Spleen (tissue), 11 donors: ENCODE data around the gene SNX24. TPM values are rescaled to one million over a fixed set of nuclear protein-coding genes. Genes with fewer than 3 reads are reported as not detected.

Source experiments
- DNase-seq: peaks from one replicate; pipeline ENCODE4 v3.0.0-alpha.2; 2020
- H3K27ac ChIP-seq, 8 donors: fragments of 200-600 bp; sonication (generic) in 7 of 8; 1 replicate in 4 of 8; 2 replicates in 4 of 8; pipeline versions ENCODE4 v1.5.0 to v1.8.0; 2016 to 2021; ENCODE audit warnings: inconsistent platforms in 4 of 8, mild to moderate bottlenecking in 4 of 8, moderate library complexity in 1 of 8
- H3K27me3 ChIP-seq, 7 donors: fragments of 200-600 bp; sonication (generic) in 6 of 7; replicated peaks in 1 of 7; 1 replicate in 4 of 7; 2 replicates in 3 of 7; pipeline versions ENCODE4 v1.5.0 to v1.8.0; 2016 to 2021; ENCODE audit warnings: inconsistent platforms in 3 of 7, mild to moderate bottlenecking in 1 of 7
- H3K36me3 ChIP-seq, 6 donors: fragments of 200-600 bp; sonication (generic) in 5 of 6; 1 replicate in 4 of 6; 2 replicates in 2 of 6; pipeline versions ENCODE4 v1.5.0 to v1.8.0; 2016 to 2021; ENCODE audit warnings: inconsistent platforms in 2 of 6
- H3K4me1 ChIP-seq, 6 donors: fragments of 200-600 bp; sonication (generic) in 5 of 6; 1 replicate in 3 of 6; 2 replicates in 3 of 6; pipeline versions ENCODE4 v1.5.0 to v1.8.0; 2016 to 2021; ENCODE audit warnings: inconsistent platforms in 3 of 6
- H3K4me3 ChIP-seq, 8 donors: fragments of 200-600 bp; sonication (generic) in 7 of 8; 1 replicate in 4 of 8; 2 replicates in 4 of 8; pipeline versions ENCODE4 v1.5.0 to v1.8.0; 2016 to 2021; ENCODE audit warnings: inconsistent platforms in 4 of 8, mild to moderate bottlenecking in 4 of 8, moderate library complexity in 2 of 8
- H3K9me3 ChIP-seq, 8 donors: fragments of 200-600 bp; sonication (generic) in 7 of 8; 1 replicate in 4 of 8; 2 replicates in 4 of 8; pipeline versions ENCODE4 v1.5.0 to v1.8.0; 2016 to 2021; ENCODE audit warnings: inconsistent platforms in 4 of 8
- POLR2A ChIP-seq, 3 donors: fragments of 450-650 bp; IDR thresholded peaks; one replicate each; pipeline ENCODE4 v1.5.1; 2017; ENCODE audit warnings: antibody characterized with exemption in 3 of 3, mild to moderate bottlenecking in 1 of 3
- POLR2AphosphoS5 ChIP-seq, 3 donors: sonication (generic); formaldehyde crosslinking; IDR thresholded peaks; one replicate each; pipeline ENCODE4 v1.5.1; 2017; ENCODE audit warnings: antibody characterized with exemption in 3 of 3
- WGBS, 5 donors: extraction: QIAGEN DNeasy Blood & Tissue Kit in 3 of 5; methylation state at CpG; one replicate each; pipeline versions ENCODE4 v1.1.5 to v1.1.7; 2013 to 2018; 5-methylcytosine and 5-hydroxymethylcytosine counted together
- intact Hi-C: fragments of 100-400 bp; cut with DNase I; formaldehyde crosslinking; loops from one replicate; pipeline ENCODE4 v1.15.0; 2023; ENCODE audit warnings: low total_unique reads
- polyA plus RNA-seq, 3 donors: library from polyadenylated mRNA; stranded (reverse); fragments of 200-250 nt; gene quantifications; one replicate each; pipeline ENCODE4 v1.2.1, GENCODE V29; 2013
- total RNA-seq, 7 donors: library from RNA; depleted of rRNA in 3 of 7; stranded (reverse); fragments of >200 nt in 3 of 7; fragmentation: NEBNext Ultra II Directional in 4 of 7; extraction: Animal tissue kit (Norgen Biotek cat#: 25700) in 4 of 7; gene quantifications; one replicate each; pipeline versions ENCODE4 v1.1.0 to v1.2.1, GENCODE V29; 2016 to 2021
- TF ChIP-seq, protein P1 (sequence below), 11 experiments: fragments of 200-600 bp in 7 of 11; fragments of 450-650 bp in 4 of 11; sonication (generic) in 4 of 11; IDR thresholded peaks in 8 of 11; conservative IDR thresholded peaks in 3 of 11; 1 replicate in 7 of 11; 2 replicates in 4 of 11; pipeline versions ENCODE4 v1.4.0 to v1.8.0; 2016 to 2021; ENCODE audit warnings: antibody characterized with exemption in 11 of 11, inconsistent platforms in 4 of 11, mild to moderate bottlenecking in 1 of 11
- donor health status: healthy with polysubstance abuse.
- donor health status: DM: no; HTN: no; CAD: no; lungs with moderate emphysema.
- donor health status: DM: no; HTN: no; CAD: no.
- donor health status: Bipolar disorder and iron deficiency.
- donor health status: healthy.
- donor health status: DM: no; HTN: no; CAD: no.
- donor health status: DM: yes; HTN: yes; CAD: no.

The SNX24 gene
- total and polyA plus RNA-seq, 10 donors, result 5.2 to 17.4 (median 11.7) TPM

DNA sequence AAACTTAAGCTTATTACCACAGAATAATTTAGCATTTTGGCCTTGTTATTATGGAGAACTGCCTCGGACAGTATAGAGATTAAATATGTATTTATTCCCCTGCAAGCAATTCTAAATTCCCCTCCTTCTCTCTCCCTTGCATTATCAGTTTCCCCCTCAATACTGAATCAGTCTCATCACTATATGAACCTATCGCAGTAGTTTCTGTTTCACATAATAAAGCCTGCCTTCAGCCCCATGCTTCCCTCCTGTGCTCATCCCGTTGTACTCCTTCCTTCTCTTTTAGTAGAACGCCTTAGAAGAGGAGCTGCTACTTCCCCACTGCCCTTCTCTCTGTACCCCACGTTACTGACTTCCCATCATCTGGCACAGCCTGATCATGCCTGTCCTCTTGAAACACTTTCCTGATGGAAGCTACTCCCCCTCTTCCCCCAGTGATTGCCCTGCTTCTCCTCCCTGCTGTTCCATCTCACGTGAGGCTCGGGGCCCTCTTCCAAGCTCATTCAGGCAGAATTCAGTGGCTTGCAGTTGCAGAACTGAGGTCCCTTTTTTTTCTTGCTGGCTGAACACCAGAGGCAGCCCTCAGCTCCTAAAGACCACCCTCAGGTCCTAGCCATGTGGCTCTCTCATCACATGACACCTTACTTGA lies 97.8 kb downstream of the SNX24 start:
- Histone ChIP-seq H3K27me3 (no peaks in the 10 kb centered on the region), H3K4me3 (no peak overlapping the region), H3K9me3 (no peaks in the 10 kb centered on the region), H3K27ac (no peak overlapping the region), H3K36me3 (peaks cover 0 to under 1% (median 0%) of the 10 kb centered on the region in 6 donors), H3K4me1 (peaks cover 0 to 4% (median 0%) of the 10 kb centered on the region in 6 donors)
- intact Hi-C loops, result no loop called here
- 43 to 60% (median 56%) methylated on average over 6 to 7 of the region's 7 CpGs for WGBS, 5 donors
- TF ChIP-seq POLR2A (IDR thresholded peaks at IDR 0.05) (no peak), POLR2AphosphoS5 (IDR thresholded peaks at IDR 0.05) (no peak)
- TF ChIP-seq, protein P1, sequence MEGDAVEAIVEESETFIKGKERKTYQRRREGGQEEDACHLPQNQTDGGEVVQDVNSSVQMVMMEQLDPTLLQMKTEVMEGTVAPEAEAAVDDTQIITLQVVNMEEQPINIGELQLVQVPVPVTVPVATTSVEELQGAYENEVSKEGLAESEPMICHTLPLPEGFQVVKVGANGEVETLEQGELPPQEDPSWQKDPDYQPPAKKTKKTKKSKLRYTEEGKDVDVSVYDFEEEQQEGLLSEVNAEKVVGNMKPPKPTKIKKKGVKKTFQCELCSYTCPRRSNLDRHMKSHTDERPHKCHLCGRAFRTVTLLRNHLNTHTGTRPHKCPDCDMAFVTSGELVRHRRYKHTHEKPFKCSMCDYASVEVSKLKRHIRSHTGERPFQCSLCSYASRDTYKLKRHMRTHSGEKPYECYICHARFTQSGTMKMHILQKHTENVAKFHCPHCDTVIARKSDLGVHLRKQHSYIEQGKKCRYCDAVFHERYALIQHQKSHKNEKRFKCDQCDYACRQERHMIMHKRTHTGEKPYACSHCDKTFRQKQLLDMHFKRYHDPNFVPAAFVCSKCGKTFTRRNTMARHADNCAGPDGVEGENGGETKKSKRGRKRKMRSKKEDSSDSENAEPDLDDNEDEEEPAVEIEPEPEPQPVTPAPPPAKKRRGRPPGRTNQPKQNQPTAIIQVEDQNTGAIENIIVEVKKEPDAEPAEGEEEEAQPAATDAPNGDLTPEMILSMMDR (IDR thresholded peaks at IDR 0.05 in 8 of 11, conservative IDR thresholded peaks at IDR 0.05 in 3 of 11), result no peak
- no peak for DNase-seq

GRCh38 chr5:122944051-122944450 lies 98.6 kb downstream of the SNX24 start:
- TF ChIP-seq, protein P1 (IDR thresholded peaks at IDR 0.05 in 8 of 11, conservative IDR thresholded peaks at IDR 0.05 in 3 of 11), result no peak
- TF ChIP-seq POLR2A (IDR thresholded peaks at IDR 0.05) (no peak), POLR2AphosphoS5 (IDR thresholded peaks at IDR 0.05) (no peak)
- Histone ChIP-seq H3K4me3 (no peak overlapping the region), H3K4me1 (peaks cover 0 to 4% (median 0%) of the 10 kb centered on the region in 6 donors), H3K36me3 (peaks cover 0 to 6% (median 0%) of the 10 kb centered on the region in 6 donors), H3K27ac (no peak overlapping the region), H3K9me3 (no peaks in the 10 kb centered on the region), H3K27me3 (no peaks in the 10 kb centered on the region)
- intact Hi-C loops, result no loop called here
- no peak for DNase-seq
- WGBS, 5 donors, result 91 to 98% (median 97%) methylated on average over 1 of the region's 1 CpG

GRCh38 chr5:122947372-122947771 lies 102.0 kb downstream of the SNX24 start:
- H3K27ac ChIP-seq, result no peak overlapping the region
- H3K27me3 ChIP-seq, result no peaks in the 10 kb centered on the region
- intact Hi-C loops, result no loop called here
- no peaks in the 10 kb centered on the region for H3K9me3 ChIP-seq
- TF ChIP-seq POLR2A (IDR thresholded peaks at IDR 0.05), result no peak
- TF ChIP-seq, protein P1 (IDR thresholded peaks at IDR 0.05 in 8 of 11, conservative IDR thresholded peaks at IDR 0.05 in 3 of 11), result no peak
- no peak for TF ChIP-seq POLR2AphosphoS5 (IDR thresholded peaks at IDR 0.05)
- no peak overlapping the region for H3K4me3 ChIP-seq
- peaks cover 0 to 6% (median 0%) of the 10 kb centered on the region in 6 donors for H3K36me3 ChIP-seq
- WGBS, 5 donors, result 91 to 96% (median 93%) methylated on average over 1 of the region's 1 CpG
- peaks cover 0 to 4% (median 0%) of the 10 kb centered on the region in 6 donors for H3K4me1 ChIP-seq
- no peak for DNase-seq

GRCh38 chr5:122947772-122948171 lies 102.4 kb downstream of the SNX24 start:
- Histone ChIP-seq H3K9me3 (no peaks in the 10 kb centered on the region), H3K4me3 (no peak overlapping the region), H3K27ac (no peak overlapping the region), H3K36me3 (peaks cover 0 to 6% (median 0%) of the 10 kb centered on the region in 6 donors), H3K27me3 (no peaks in the 10 kb centered on the region), H3K4me1 (peaks cover 0 to 4% (median 0%) of the 10 kb centered on the region in 6 donors)
- intact Hi-C loops, result no loop called here
- DNase-seq, result no peak
- TF ChIP-seq POLR2AphosphoS5 (IDR thresholded peaks at IDR 0.05) (no peak), POLR2A (IDR thresholded peaks at IDR 0.05) (no peak)
- TF ChIP-seq, protein P1 (IDR thresholded peaks at IDR 0.05 in 8 of 11, conservative IDR thresholded peaks at IDR 0.05 in 3 of 11), result no peak
- WGBS, 5 donors, result 42 to 74% (median 54%) methylated on average over 3 of the region's 3 CpGs
